Superior temporal gyrus (tissue), 1 donor: Measurements from ENCODE around the gene PLK5.
A peak's percentile ranks its signal among the peaks of the same experiment; 100 is the strongest.
"Not testable (repeated sequence)": the region's sequence is repeated elsewhere in the genome, so short reads cannot be mapped to it uniquely, and the experiment has no call there.

Source experiments
- DNase-seq: peaks from one replicate; pipeline ENCODE4 v3.0.0-alpha.2; 2016; ENCODE audit errors: extremely low spot score

Gene PLK5

GRCh38 chr19:1491114-1491848, 32.6 kb upstream of the PLK5 start, which contains the start of gene REEP6:
Gene REEP6, plus strand, starts transcription at chr19:1491181. Its CDS starts 89 bp downstream, at chr19:1491270.
- DNase-seq: no peak

GRCh38 chr19:1491849-1492170, 32.1 kb upstream of the PLK5 start:
- no peak for DNase-seq

- no peak for DNase-seq
Observed at GRCh38 chr19:1492474-1493006, 31.3 kb upstream of the PLK5 start.

GRCh38 chr19:1494115-1494815, 29.6 kb upstream of the PLK5 start:
- no peak for DNase-seq

GRCh38 chr19:1495051-1495798, 28.7 kb upstream of the PLK5 start:
- no peak for DNase-seq

- DNase-seq: no peak
Observed at GRCh38 chr19:1495799-1496713, 27.8 kb upstream of the PLK5 start.

- no peak for DNase-seq
Observed at GRCh38 chr19:1496714-1497577, 26.9 kb upstream of the PLK5 start.

- no peak for DNase-seq
Observed at GRCh38 chr19:1497578-1498235, 26.2 kb upstream of the PLK5 start.

GRCh38 chr19:1499231-1499630, 24.6 kb upstream of the PLK5 start:
- DNase-seq: not testable (repeated sequence)

GRCh38 chr19:1501200-1501595, 22.7 kb upstream of the PLK5 start:
- DNase-seq: no peak

- no peak for DNase-seq
Observed at GRCh38 chr19:1502433-1503088, 21.3 kb upstream of the PLK5 start.

- peak; percentile 35 for DNase-seq
Observed at GRCh38 chr19:1503089-1503924, 20.6 kb upstream of the PLK5 start.

GRCh38 chr19:1503925-1504773, 19.7 kb upstream of the PLK5 start:
- no peak for DNase-seq

- no peak for DNase-seq
Observed at GRCh38 chr19:1505012-1505411, 18.9 kb upstream of the PLK5 start.

GRCh38 chr19:1505991-1506881, 17.6 kb upstream of the PLK5 start:
- no peak for DNase-seq

GRCh38 chr19:1507192-1507660, 16.7 kb upstream of the PLK5 start:
- no peak for DNase-seq
